Lung (tissue), 12 donors: Measurements from ENCODE around the gene PDGFD. TPM values are rescaled to one million over a fixed set of nuclear protein-coding genes. Genes with fewer than 3 reads are reported as not detected.

Experiments used
- ATAC-seq: fragments of 200-7000 bp; cut with Tn5 transposase; one replicate; pipeline ENCODE4 v1.9.1; 2020; ENCODE audit warnings: moderate number of reproducible peaks; ENCODE audit not compliant: insufficient read depth, low FRiP score
- DNase-seq, 3 donors: peaks; one replicate each; pipeline ENCODE4 v3.0.0-alpha.2; 2013 to 2017
- H3K27ac ChIP-seq, 2 donors: one replicate each; pipeline ENCODE4 v1.5.1; 2013; ENCODE audit warnings: mild to moderate bottlenecking in 2 of 2, moderate library complexity in 2 of 2, control low read depth in 1 of 2, inconsistent platforms in 1 of 2, low read depth in 1 of 2, low read length in 1 of 2
- H3K27me3 ChIP-seq, 3 donors: one replicate each; pipeline ENCODE4 v1.5.1; 2013; ENCODE audit warnings: low read length in 2 of 3; ENCODE audit not compliant: control insufficient read depth in 3 of 3, insufficient read depth in 3 of 3
- H3K36me3 ChIP-seq, 4 donors: one replicate each; pipeline ENCODE4 v1.5.1; 2013; ENCODE audit warnings: low read length in 4 of 4, mild to moderate bottlenecking in 1 of 4, moderate library complexity in 1 of 4; ENCODE audit not compliant: control insufficient read depth in 4 of 4, insufficient read depth in 4 of 4
- H3K4me1 ChIP-seq, 5 donors: one replicate each; pipeline ENCODE4 v1.5.1; 2013; ENCODE audit warnings: low read length in 5 of 5, mild to moderate bottlenecking in 2 of 5, moderate library complexity in 1 of 5; ENCODE audit not compliant: control insufficient read depth in 5 of 5, insufficient read depth in 5 of 5
- H3K4me3 ChIP-seq: one replicate; pipeline ENCODE4 v1.5.1; 2013; ENCODE audit warnings: mild to moderate bottlenecking, control low read depth, moderate library complexity
- H3K9ac ChIP-seq, 2 donors: one replicate each; pipeline ENCODE4 v1.5.1; 2013; ENCODE audit warnings: low read length in 2 of 2, control low read depth in 1 of 2; ENCODE audit not compliant: insufficient read depth in 1 of 2
- H3K9me3 ChIP-seq, 4 donors: one replicate each; pipeline ENCODE4 v1.5.1; 2013; ENCODE audit warnings: low read length in 3 of 4, mild to moderate bottlenecking in 1 of 4, moderate library complexity in 1 of 4; ENCODE audit not compliant: control insufficient read depth in 4 of 4, insufficient read depth in 3 of 4
- WGBS, 2 donors: extraction: QIAGEN DNeasy Blood & Tissue Kit; methylation state at CpG; one replicate each; pipeline ENCODE4 v1.1.7; 2013; 5-methylcytosine and 5-hydroxymethylcytosine counted together
- polyA plus RNA-seq, 2 donors: library from polyadenylated mRNA; stranded (reverse); fragments of 200-250 nt; gene quantifications; one replicate each; pipeline ENCODE4 v1.2.1, GENCODE V29; 2013
- total RNA-seq, 2 donors: library from RNA; depleted of rRNA in 1 of 2; stranded (reverse); fragments of >200 nt in 1 of 2; gene quantifications; one replicate each; pipeline ENCODE4 v1.2.1, GENCODE V29; 2014 to 2021
- TF ChIP-seq, protein P1 (sequence below): IDR thresholded peaks from 2 replicates; pipeline ENCODE4 v1.5.1; 2012; ENCODE audit warnings: mild to moderate bottlenecking; ENCODE audit errors: control extremely low read depth, extremely low read depth
- donor health status: control.
- donor health status: control.
- donor health status: Bipolar disorder and iron deficiency.
- donor health status: healthy.
- donor health status: DM: yes; HTN: yes; CAD: no.

PDGFD gene
- total and polyA plus RNA-seq, 4 donors = 0.71 to 10.6 (median 1.4) TPM

DNA sequence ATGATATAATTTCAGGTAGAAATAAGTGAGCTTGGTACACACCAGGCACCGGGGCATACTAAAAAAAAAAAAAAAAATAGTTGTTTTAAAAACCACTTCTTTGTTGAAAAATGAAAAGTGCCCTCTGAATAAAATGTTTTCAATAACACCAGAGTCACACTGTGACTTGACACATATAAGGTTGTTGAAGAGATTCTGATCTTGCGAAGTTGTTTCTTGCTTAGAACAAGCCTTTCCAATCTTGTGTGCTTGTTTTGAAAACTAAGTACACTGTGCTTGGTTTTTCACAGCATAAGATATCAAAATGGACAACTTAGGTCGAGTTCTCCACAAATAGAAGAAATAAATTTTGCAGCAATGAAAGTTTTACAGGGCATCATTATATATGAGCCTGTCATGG lies 17.0 kb downstream of the PDGFD start:
- H3K27me3 ChIP-seq = no peaks in the 10 kb centered on the region
- no peaks in the 10 kb centered on the region for H3K36me3 ChIP-seq
- no peak overlapping the region for H3K9ac ChIP-seq
- no peak overlapping the region for H3K4me3 ChIP-seq
- H3K9me3 ChIP-seq = peaks cover 0 to 2% (median 0%) of the 10 kb centered on the region in 4 donors
- 74 to 85% methylated on average over 3 of the region's 3 CpGs for WGBS, 2 donors
- no peak for DNase-seq
- no peak overlapping the region for H3K27ac ChIP-seq
- TF ChIP-seq, protein P1, sequence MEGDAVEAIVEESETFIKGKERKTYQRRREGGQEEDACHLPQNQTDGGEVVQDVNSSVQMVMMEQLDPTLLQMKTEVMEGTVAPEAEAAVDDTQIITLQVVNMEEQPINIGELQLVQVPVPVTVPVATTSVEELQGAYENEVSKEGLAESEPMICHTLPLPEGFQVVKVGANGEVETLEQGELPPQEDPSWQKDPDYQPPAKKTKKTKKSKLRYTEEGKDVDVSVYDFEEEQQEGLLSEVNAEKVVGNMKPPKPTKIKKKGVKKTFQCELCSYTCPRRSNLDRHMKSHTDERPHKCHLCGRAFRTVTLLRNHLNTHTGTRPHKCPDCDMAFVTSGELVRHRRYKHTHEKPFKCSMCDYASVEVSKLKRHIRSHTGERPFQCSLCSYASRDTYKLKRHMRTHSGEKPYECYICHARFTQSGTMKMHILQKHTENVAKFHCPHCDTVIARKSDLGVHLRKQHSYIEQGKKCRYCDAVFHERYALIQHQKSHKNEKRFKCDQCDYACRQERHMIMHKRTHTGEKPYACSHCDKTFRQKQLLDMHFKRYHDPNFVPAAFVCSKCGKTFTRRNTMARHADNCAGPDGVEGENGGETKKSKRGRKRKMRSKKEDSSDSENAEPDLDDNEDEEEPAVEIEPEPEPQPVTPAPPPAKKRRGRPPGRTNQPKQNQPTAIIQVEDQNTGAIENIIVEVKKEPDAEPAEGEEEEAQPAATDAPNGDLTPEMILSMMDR = no peak
- no peaks in the 10 kb centered on the region for H3K4me1 ChIP-seq
- no peak for ATAC-seq

DNA sequence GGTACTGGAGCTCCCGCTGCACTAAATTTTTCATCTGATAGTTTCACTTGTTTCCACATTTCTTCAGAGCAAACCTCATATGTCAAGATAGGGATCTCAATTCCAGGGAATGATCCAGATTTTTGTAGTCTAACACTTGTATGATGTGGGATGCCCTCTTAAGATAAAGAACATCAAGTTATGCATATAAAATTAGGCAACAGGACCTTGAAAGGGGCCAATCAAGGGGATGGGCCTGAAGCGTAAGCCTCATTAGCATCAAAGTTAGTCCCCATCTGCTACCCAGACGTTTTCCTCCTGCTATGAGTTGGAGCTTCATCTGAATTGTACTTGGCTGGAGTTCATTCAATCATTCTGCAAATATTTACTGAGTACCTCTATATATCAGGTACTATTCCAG lies 17.5 kb downstream of the PDGFD start:
- Histone ChIP-seq H3K9ac (no peak overlapping the region), H3K27ac (no peak overlapping the region), H3K9me3 (peaks cover 0 to 2% (median 0%) of the 10 kb centered on the region in 4 donors), H3K27me3 (no peaks in the 10 kb centered on the region), H3K4me3 (no peak overlapping the region), H3K36me3 (no peaks in the 10 kb centered on the region), H3K4me1 (no peaks in the 10 kb centered on the region)
- TF ChIP-seq, protein P1 = no peak
- DNase-seq = no peak
- no peak for ATAC-seq
- WGBS, 2 donors = 79 to 87% methylated on average over 3 of the region's 3 CpGs

DNA sequence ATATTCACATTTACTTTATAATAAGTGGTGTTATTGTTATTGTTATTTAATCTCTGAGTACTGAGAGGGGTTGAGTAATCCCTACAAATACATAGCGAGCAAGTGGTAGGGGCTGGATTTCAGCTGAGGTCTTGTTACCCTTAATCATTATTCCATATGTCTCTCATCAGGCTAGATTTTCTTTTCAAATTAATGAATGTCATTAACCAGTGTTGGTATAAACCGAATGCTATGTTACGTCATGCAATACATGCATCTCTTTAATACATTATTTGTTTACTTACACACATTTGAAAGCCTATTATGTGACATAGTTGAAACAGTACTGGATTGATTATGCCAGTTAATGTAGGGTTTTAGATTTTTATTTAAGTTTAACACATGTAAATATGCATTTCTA lies 18.9 kb downstream of the PDGFD start:
- Histone ChIP-seq H3K27ac (no peak overlapping the region), H3K9ac (no peak overlapping the region), H3K4me1 (no peaks in the 10 kb centered on the region), H3K36me3 (no peaks in the 10 kb centered on the region), H3K27me3 (no peaks in the 10 kb centered on the region), H3K4me3 (no peak overlapping the region), H3K9me3 (no peaks in the 10 kb centered on the region)
- WGBS, 2 donors = 86 to 92% methylated on average over 3 of the region's 3 CpGs
- TF ChIP-seq, protein P1 = no peak
- ATAC-seq (no peak), DNase-seq (peak in 2 of 3 donors; percentile 43 to 58)

DNA sequence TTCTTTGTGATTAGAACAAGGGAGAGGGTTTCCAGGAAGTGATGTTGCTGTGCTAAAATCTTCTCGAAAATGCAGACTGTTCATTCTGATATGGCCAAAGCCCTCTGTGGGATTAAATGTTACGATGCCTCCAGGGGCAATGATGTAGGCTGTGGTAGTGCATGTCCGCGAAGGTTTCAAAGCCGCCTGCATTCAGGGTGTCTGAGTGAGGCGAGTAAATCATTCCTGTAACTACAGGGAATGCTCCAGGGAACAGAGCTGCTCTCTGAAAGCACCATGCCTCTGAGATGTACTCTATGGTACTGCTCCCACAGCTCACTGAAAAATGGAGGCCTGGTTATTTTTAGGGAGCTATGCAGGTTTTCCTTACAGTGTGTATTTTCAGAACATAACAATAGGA lies 21.2 kb downstream of the PDGFD start:
- Histone ChIP-seq H3K4me3 (no peak overlapping the region), H3K4me1 (no peaks in the 10 kb centered on the region), H3K9me3 (no peaks in the 10 kb centered on the region), H3K27ac (no peak overlapping the region), H3K27me3 (no peaks in the 10 kb centered on the region), H3K9ac (no peak overlapping the region), H3K36me3 (no peaks in the 10 kb centered on the region)
- ATAC-seq (no peak), DNase-seq (no peak)
- WGBS, 2 donors = 94% methylated on average over 6 of the region's 6 CpGs
- TF ChIP-seq, protein P1 = no peak
